Neural cell (in vitro differentiated cells): ENCODE results near the gene RPS16. TPM values are rescaled to one million over a fixed set of nuclear protein-coding genes. Genes with fewer than 3 reads are reported as not detected.

ENCODE experiments used
- H2AFZ ChIP-seq: fragments of 200-600, 300-800 bp; sonication (generic), shearing (Covaris generic); 2 replicates; pipeline ENCODE4 v1.6.0; 2014; ENCODE audit warnings: low read depth, mild to moderate bottlenecking, antibody characterized with exemption, low read length, moderate library complexity
- H3F3A ChIP-seq: fragments of 200-600 bp; shearing (Covaris generic); 2 replicates; pipeline ENCODE4 v1.6.1; 2016; ENCODE audit warnings: mild to moderate bottlenecking, moderate library complexity, mixed read lengths, antibody characterized with exemption, low read length; ENCODE audit not compliant: insufficient read depth, poor library complexity, severe bottlenecking
- H3K27ac ChIP-seq: fragments of 200-600, 300-800 bp; sonication (generic), shearing (Covaris generic); 2 replicates; pipeline ENCODE4 v1.5.1; 2014; ENCODE audit warnings: mild to moderate bottlenecking, low read length, moderate library complexity
- H3K27me3 ChIP-seq: fragments of 300-800, 200-600 bp; sonication (generic), shearing (Covaris generic); 2 replicates; pipeline ENCODE4 v1.6.0; 2014; ENCODE audit warnings: mild to moderate bottlenecking, low read depth, low read length, moderate library complexity; ENCODE audit not compliant: insufficient read depth
- H3K36me3 ChIP-seq: fragments of 300-800, 200-600 bp; sonication (generic), shearing (Covaris generic); 2 replicates; pipeline ENCODE4 v1.5.1; 2014; ENCODE audit warnings: mild to moderate bottlenecking, antibody characterized with exemption, low read length, moderate library complexity; ENCODE audit not compliant: insufficient read depth
- H3K4me2 ChIP-seq: fragments of 300-800, 200-600 bp; sonication (generic), shearing (Covaris generic); 2 replicates; pipeline ENCODE4 v1.6.0; 2014; ENCODE audit warnings: mild to moderate bottlenecking, low read length
- H3K4me3 ChIP-seq: fragments of 300-800, 200-600 bp; sonication (generic), shearing (Covaris generic); 2 replicates; pipeline ENCODE4 v1.5.1; 2014; ENCODE audit warnings: mild to moderate bottlenecking, low read length, moderate library complexity
- H3K79me2 ChIP-seq: fragments of 200-600 bp; shearing (Covaris generic); replicated peaks from 2 replicates; pipeline ENCODE4 v1.6.0; 2014; ENCODE audit warnings: mild to moderate bottlenecking, low read length, moderate library complexity; ENCODE audit not compliant: insufficient read depth
- H3K9ac ChIP-seq: fragments of 300-800, 200-600 bp; sonication (generic), shearing (Covaris generic); 2 replicates; pipeline ENCODE4 v1.6.1; 2016; ENCODE audit warnings: mild to moderate bottlenecking, low read length, mixed read lengths
- H3K9me2 ChIP-seq: fragments of 200-600 bp; shearing (Covaris generic); 2 replicates; pipeline ENCODE4 v1.6.1; 2016; ENCODE audit warnings: mild to moderate bottlenecking, low read length, mixed read lengths; ENCODE audit not compliant: insufficient read depth
- H3K9me3 ChIP-seq: fragments of 200-600, 300-800 bp; sonication (generic), shearing (Covaris generic); 2 replicates; pipeline ENCODE4 v1.6.1; 2016; ENCODE audit warnings: mild to moderate bottlenecking, mixed run types, low read length, moderate library complexity, mixed read lengths
- H4K20me1 ChIP-seq: fragments of 200-600 bp; shearing (Covaris generic); 2 replicates; pipeline ENCODE4 v1.6.1; 2016; ENCODE audit warnings: mild to moderate bottlenecking, mixed run types; ENCODE audit not compliant: insufficient read depth
- EP300 ChIP-seq: fragments of 450-650 bp; conservative IDR thresholded peaks from 2 replicates; pipeline ENCODE4 v1.6.1; 2014; ENCODE audit warnings: antibody characterized with exemption, mild to moderate bottlenecking, moderate library complexity; ENCODE audit not compliant: poor library complexity, severe bottlenecking
- EZH2 ChIP-seq: fragments of 200-600, 300-800 bp; shearing (Covaris generic), sonication (generic); IDR thresholded peaks from 2 replicates; pipeline ENCODE4 v1.6.1; 2014; ENCODE audit warnings: antibody characterized with exemption, low read length, borderline replicate concordance, mild to moderate bottlenecking; ENCODE audit not compliant: insufficient read depth, poor library complexity, severe bottlenecking
- MXI1 ChIP-seq: fragments of 450-650 bp; conservative IDR thresholded peaks from 2 replicates; pipeline ENCODE4 v1.6.1; 2014; ENCODE audit warnings: antibody characterized with exemption, mild to moderate bottlenecking; ENCODE audit not compliant: poor library complexity, severe bottlenecking
- POLR2AphosphoS5 ChIP-seq: IDR thresholded peaks from 2 replicates; pipeline ENCODE4 v1.6.1; 2012
- RAD21 ChIP-seq: fragments of 450-650 bp; conservative IDR thresholded peaks from 2 replicates; pipeline ENCODE4 v1.6.1; 2014; ENCODE audit warnings: antibody characterized with exemption, mild to moderate bottlenecking, moderate library complexity
- SMC3 ChIP-seq: fragments of 450-650 bp; conservative IDR thresholded peaks from 2 replicates; pipeline ENCODE4 v1.6.1; 2014; ENCODE audit warnings: antibody characterized with exemption, mild to moderate bottlenecking, moderate library complexity; ENCODE audit not compliant: poor library complexity
- TAF1 ChIP-seq: IDR thresholded peaks from 2 replicates; pipeline ENCODE4 v1.6.1; 2012; ENCODE audit warnings: low read depth
- polyA plus RNA-seq: library from polyadenylated mRNA; depleted of rRNA; stranded (reverse); fragments of >200 nt; gene quantifications from 2 replicates; pipeline ENCODE4 v1.2.3, GENCODE V29; 2014
- TF ChIP-seq, protein P1 (sequence below): IDR thresholded peaks from 2 replicates; pipeline ENCODE4 v1.6.1; 2012; ENCODE audit warnings: borderline replicate concordance
- TF ChIP-seq, protein P2 (sequence below): fragments of 450-650 bp; IDR thresholded peaks from 2 replicates; pipeline ENCODE4 v1.5.1; 2014; ENCODE audit warnings: antibody characterized with exemption, mild to moderate bottlenecking, moderate library complexity; ENCODE audit not compliant: poor library complexity, severe bottlenecking

RPS16 gene
- polyA plus RNA-seq, 1 donor from 2014 or later: 22.6 TPM

DNA sequence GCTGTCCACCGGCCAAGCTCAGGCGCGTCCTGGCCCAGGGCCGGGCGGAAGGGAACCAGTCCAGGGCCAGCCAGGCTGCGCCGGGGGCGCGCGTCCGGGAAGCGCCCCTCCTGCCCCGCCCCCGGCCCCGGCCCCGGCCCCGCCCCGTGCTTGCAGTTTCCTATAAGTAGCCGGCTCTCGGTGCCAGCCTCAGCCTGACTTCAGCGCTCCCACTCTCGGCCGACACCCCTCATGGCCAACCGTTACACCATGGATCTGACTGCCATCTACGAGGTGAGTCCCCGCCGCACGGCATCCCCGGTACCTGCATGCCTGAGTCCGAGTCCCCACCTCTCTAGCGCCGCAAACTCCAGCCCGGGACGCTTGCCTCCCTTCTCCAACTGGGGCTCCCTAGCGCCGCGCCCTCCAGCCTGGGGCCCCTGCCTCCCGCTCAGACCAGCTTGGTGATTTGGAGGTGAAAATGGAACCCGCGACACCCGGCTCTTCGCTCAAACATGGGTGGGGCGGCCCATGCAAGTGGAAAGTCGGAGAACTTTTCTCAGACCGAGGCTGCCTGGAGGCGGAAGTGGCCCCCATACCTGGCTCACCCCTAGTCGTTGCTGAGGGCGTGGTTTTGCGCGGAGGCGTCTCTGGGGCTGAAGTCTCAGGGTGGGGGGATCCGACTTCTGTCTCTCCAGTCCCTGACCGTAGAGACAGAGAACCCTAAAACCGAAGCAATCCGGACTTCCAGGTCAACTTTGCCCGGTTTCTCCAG is 28.9 kb downstream of the RPS16 start, which contains the start of gene ZFP36:
TSS of gene ZFP36 (plus strand) at position 192 of the 754 bp plus-strand sequence. CDS start at position 250, 58 bp downstream.
- Histone ChIP-seq H4K20me1 (no peaks in the 10 kb centered on the region), H3K27ac (no peak within 1 kb of the TSS), H3K9me2 (no peaks in the 10 kb centered on the region), H3K27me3 (peaks cover 52% of the 10 kb centered on the region), H3K9me3 (no peaks in the 10 kb centered on the region), H3K36me3 (no peaks in the 10 kb centered on the region), H3K79me2 (no peaks in the 10 kb centered on the region), H3K4me3 (peak within 1 kb of the TSS; percentile 58), H2AFZ (no peak within 1 kb of the TSS), H3F3A (no peaks in the 10 kb centered on the region), H3K9ac (peak within 1 kb of the TSS; percentile 23), H3K4me2 (peak within 1 kb of the TSS; percentile 30)
- TF ChIP-seq MXI1 (no peak), EP300 (no peak), POLR2AphosphoS5 (no peak), SMC3 (no peak), RAD21 (no peak), TAF1 (no peak), EZH2 (no peak)
- TF ChIP-seq, protein P1, sequence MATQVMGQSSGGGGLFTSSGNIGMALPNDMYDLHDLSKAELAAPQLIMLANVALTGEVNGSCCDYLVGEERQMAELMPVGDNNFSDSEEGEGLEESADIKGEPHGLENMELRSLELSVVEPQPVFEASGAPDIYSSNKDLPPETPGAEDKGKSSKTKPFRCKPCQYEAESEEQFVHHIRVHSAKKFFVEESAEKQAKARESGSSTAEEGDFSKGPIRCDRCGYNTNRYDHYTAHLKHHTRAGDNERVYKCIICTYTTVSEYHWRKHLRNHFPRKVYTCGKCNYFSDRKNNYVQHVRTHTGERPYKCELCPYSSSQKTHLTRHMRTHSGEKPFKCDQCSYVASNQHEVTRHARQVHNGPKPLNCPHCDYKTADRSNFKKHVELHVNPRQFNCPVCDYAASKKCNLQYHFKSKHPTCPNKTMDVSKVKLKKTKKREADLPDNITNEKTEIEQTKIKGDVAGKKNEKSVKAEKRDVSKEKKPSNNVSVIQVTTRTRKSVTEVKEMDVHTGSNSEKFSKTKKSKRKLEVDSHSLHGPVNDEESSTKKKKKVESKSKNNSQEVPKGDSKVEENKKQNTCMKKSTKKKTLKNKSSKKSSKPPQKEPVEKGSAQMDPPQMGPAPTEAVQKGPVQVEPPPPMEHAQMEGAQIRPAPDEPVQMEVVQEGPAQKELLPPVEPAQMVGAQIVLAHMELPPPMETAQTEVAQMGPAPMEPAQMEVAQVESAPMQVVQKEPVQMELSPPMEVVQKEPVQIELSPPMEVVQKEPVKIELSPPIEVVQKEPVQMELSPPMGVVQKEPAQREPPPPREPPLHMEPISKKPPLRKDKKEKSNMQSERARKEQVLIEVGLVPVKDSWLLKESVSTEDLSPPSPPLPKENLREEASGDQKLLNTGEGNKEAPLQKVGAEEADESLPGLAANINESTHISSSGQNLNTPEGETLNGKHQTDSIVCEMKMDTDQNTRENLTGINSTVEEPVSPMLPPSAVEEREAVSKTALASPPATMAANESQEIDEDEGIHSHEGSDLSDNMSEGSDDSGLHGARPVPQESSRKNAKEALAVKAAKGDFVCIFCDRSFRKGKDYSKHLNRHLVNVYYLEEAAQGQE: no peak
- TF ChIP-seq, protein P2, sequence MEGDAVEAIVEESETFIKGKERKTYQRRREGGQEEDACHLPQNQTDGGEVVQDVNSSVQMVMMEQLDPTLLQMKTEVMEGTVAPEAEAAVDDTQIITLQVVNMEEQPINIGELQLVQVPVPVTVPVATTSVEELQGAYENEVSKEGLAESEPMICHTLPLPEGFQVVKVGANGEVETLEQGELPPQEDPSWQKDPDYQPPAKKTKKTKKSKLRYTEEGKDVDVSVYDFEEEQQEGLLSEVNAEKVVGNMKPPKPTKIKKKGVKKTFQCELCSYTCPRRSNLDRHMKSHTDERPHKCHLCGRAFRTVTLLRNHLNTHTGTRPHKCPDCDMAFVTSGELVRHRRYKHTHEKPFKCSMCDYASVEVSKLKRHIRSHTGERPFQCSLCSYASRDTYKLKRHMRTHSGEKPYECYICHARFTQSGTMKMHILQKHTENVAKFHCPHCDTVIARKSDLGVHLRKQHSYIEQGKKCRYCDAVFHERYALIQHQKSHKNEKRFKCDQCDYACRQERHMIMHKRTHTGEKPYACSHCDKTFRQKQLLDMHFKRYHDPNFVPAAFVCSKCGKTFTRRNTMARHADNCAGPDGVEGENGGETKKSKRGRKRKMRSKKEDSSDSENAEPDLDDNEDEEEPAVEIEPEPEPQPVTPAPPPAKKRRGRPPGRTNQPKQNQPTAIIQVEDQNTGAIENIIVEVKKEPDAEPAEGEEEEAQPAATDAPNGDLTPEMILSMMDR: no peak

DNA sequence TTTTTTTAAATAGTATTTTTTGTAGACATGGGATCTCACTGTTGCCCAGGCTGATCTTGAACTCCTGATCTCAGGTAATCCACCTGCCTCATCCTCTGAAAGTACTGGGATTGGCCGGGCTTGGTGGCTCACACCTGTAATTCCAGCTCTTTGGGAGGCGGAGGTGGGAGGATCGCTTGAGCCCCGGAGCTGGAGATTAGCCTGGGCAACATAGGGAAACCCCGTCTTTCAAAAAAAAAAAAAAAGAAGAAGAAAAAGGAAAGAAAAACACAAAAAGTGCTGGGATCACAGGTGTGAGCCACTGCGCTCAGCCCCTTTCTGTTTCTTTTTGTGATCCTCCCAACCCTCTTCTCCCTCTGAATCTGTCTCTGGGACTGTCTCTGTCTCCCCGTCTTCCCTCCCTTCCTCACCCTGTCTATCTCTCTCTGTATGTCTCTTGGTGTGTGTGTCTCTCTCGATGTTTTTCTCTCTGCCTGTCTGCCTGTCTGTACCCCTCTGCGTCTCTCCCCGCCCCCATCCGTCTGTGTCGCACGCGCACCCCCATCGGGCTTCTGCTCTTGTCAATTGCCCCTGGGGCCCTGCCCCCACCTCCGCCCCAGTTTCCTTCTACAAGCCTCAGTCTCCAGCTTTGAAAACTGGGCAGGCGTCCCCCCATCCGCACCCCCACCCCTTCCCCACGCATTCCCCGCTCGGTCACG is 29.6 kb downstream of the RPS16 start:
- H3K79me2 ChIP-seq: no peaks in the 10 kb centered on the region
- no peaks in the 10 kb centered on the region for H3K9me3 ChIP-seq
- H2AFZ ChIP-seq: no peak overlapping the region
- no peak overlapping the region for H3K27ac ChIP-seq
- no peak overlapping the region for H3K4me2 ChIP-seq
- no peaks in the 10 kb centered on the region for H4K20me1 ChIP-seq
- H3K4me3 ChIP-seq: peak overlapping the region; percentile 58
- no peaks in the 10 kb centered on the region for H3F3A ChIP-seq
- peak overlapping the region; percentile 23 for H3K9ac ChIP-seq
- H3K27me3 ChIP-seq: peaks cover 52% of the 10 kb centered on the region
- TF ChIP-seq EP300: no peak
- TF ChIP-seq SMC3: no peak
- TF ChIP-seq, protein P1: no peak
- TF ChIP-seq, protein P2: no peak
- TF ChIP-seq RAD21: no peak
- no peak for TF ChIP-seq POLR2AphosphoS5
- no peak for TF ChIP-seq TAF1
- no peak for TF ChIP-seq EZH2
- no peak for TF ChIP-seq MXI1
- H3K36me3 ChIP-seq: no peaks in the 10 kb centered on the region
- H3K9me2 ChIP-seq: no peaks in the 10 kb centered on the region
